SK-N-SH (cell line): Measurements from ENCODE around the gene LRSAM1.
A peak's percentile ranks its signal among the peaks of the same experiment; 100 is the strongest.

Experiments
- IRF3 ChIP-seq: fragments of 150-350 bp; IDR thresholded peaks from 2 replicates; pipeline ENCODE4 v1.6.1; 2016; ENCODE audit warnings: mild to moderate bottlenecking, low read depth, low read length
- JUND ChIP-seq: IDR thresholded peaks from 2 replicates; pipeline ENCODE4 v1.4.0; 2012
- POLR2AphosphoS5 ChIP-seq: IDR thresholded peaks from 2 replicates; pipeline ENCODE4 v1.6.1; 2012; ENCODE audit warnings: low read depth, low read length
- RXRA ChIP-seq: IDR thresholded peaks from 2 replicates; pipeline ENCODE4 v1.4.0; 2012; ENCODE audit warnings: low read depth, mild to moderate bottlenecking, borderline replicate concordance
- TEAD4 ChIP-seq: IDR thresholded peaks from 2 replicates; pipeline ENCODE4 v1.4.0; 2012; ENCODE audit warnings: mild to moderate bottlenecking, borderline replicate concordance; ENCODE audit not compliant: insufficient read depth
- TF ChIP-seq, protein P1 (sequence below): fragments of 200-600 bp; sonication (generic); IDR thresholded peaks from 2 replicates; pipeline ENCODE4 v1.6.1; 2017; ENCODE audit warnings: antibody characterized with exemption, mild to moderate bottlenecking, moderate library complexity

DNA sequence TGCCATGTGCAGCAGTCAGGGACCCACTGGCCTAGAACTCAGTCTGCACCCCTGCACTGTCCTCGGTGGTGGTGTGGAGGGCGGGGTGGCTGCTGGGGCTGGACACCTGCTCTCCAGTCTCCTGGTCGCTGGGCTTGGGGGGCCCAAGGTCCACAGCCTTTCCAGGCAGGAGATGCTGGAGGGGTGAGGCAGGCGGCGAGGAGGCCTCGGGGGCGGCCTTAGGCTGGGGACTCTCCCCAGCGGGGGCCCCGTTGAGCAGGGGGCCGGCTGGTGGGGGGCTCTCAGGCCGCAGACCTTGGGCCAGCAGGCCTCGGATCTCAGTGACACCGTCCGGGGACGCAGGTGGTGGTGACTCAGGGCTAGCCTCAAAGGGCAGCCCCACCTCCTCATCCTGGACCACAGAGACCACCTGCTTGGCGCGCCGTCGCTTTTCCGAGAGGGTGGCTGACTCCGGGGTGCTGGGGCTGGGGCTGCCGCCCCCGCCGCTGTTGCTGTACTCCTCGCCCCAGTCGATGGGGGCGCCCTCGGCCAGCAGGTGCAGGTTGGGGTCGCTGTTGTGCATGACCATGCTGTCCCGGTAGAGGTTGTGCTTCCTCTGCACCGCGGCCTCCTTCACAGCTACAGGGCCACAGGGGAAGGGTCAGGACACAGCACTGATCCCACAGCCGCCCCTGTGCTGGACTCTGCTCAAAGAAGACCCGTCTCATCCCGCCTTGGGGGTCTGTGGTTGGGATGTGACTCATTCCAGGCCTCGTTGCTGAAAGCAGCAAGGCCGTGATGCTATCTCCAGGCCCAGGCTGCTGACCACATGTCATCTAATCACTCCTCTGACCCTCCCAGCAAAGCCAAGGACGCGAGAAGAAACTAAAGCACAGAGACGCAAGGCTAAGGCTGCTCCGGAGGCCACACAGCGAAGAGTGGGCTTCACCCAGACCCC lies 55.8 kb downstream of the LRSAM1 start:
- TF ChIP-seq, protein P1, sequence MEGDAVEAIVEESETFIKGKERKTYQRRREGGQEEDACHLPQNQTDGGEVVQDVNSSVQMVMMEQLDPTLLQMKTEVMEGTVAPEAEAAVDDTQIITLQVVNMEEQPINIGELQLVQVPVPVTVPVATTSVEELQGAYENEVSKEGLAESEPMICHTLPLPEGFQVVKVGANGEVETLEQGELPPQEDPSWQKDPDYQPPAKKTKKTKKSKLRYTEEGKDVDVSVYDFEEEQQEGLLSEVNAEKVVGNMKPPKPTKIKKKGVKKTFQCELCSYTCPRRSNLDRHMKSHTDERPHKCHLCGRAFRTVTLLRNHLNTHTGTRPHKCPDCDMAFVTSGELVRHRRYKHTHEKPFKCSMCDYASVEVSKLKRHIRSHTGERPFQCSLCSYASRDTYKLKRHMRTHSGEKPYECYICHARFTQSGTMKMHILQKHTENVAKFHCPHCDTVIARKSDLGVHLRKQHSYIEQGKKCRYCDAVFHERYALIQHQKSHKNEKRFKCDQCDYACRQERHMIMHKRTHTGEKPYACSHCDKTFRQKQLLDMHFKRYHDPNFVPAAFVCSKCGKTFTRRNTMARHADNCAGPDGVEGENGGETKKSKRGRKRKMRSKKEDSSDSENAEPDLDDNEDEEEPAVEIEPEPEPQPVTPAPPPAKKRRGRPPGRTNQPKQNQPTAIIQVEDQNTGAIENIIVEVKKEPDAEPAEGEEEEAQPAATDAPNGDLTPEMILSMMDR, result no peak
- TF ChIP-seq TEAD4 (no peak), POLR2AphosphoS5 (no peak), IRF3 (no peak), JUND (peak; percentile 70), RXRA (peak; percentile 74; the same call in 1 of the 2 replicates)
